Fibroblast of skin of right biceps (primary cell): ENCODE measurements around the gene ESRP2.
A peak's percentile ranks its signal among the peaks of the same experiment; 100 is the strongest.

Experiments used
- DNase-seq: peaks from one replicate; pipeline ENCODE4 v3.0.0-alpha.2; 2013

The ESRP2 gene

DNA sequence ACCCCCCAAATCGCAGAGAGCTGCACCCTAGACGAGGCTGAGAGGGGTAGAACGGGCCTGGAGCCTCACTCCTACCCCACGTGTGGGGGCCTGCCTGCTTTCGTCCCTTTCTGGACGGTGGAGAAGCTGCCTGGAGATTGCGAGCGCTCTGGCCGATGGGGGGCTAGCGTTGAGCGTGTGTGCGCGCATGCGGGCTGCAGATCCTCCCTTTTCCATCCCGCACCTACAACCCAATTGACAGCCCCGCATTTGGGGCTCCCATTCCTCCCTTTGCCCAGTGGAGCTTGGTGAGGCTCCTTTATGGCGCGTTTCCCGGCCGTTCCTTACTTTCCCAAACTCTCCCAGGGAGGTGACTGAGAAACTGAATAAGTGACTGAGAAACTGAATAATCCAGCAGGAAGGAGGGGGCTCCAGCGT is 907 bp upstream of the ESRP2 start:
- no peak for DNase-seq

GRCh38 chr16:68236137-68236825 is 354 bp upstream of the ESRP2 start:
- no peak for DNase-seq

GRCh38 chr16:68235108-68235886 is 630 bp downstream of the ESRP2 start:
- no peak for DNase-seq

DNA sequence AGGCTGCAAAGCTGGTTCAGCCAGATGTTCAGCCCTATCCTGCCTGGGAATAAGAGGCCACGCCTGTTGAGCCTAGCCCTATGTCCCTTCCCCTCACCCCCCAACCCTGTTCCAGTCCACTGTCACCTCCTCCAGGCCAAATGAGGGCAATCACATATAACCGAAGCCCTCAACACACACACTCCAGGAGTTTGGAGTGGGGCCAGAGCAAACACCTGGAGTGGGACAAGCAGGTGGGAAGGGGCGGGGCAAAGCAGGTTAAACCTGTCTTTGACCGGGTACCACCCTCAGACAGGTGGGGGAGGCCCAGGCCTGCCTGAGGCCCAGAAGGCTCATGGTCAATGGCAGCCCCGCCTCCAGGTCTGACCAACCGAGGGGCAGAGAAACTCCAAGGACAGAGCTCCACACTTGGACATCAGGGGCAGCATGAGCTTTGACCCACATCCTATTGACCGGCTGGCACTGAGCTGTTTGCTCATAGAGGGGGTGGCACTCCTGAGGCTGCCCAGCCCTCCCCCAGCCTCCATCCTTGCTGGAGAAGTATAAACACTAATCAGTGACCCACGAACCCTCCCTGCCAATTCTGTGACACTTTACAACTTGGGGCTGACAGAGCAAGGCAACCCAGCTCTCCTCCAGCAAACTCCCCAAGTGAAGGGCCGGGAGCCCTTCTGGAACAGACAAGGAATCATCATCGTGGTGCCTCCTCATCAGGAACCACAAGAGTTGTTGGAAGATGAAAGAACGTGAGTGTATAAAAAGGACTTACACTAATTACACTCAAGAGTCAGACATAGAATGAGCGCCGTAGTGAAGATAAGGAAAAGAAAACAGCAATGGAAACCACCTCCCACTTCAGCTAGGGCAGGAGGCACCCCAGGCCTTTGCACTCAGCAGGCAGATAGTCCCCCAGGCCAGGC is 1.5 kb downstream of the ESRP2 start:
- no peak for DNase-seq

GRCh38 chr16:68233835-68234187 is 2.1 kb downstream of the ESRP2 start:
- no peak for DNase-seq

DNA sequence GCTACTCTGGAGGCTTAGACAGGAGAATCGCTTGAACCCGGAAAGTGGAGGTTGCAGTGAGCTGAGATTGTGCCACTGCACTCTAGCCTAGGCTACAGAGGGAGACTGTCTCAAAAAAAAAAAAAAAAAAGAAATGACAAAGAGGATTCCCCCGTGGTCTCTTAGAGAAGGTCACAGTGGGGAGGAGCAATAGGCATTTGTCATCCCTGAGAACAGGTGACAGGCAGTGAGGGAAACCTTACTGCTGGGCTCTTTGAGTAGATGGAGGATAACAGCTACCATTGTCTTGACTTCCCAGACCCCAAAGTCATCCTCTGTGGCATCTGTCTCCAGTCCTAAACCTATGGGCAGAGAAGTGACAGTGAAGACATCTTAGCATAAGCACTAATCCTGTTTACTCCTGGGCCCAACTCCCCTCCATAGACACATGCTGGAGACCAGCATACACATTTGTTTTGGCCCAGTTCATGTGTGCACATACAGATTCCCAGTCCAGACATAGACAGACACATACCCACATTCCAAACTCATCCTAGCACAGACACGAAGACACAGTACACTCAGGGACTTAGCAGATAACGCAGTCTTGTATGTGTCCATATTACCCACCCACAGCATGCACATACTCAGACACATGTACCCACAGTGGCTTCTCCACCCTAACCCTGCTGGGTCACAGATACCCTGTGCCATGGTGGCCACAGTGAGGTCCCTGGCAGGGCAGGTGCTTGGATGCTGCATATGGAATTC is 2.7 kb downstream of the ESRP2 start:
- DNase-seq: no peak

- no peak for DNase-seq
Observed at GRCh38 chr16:68232335-68232734, 3.6 kb downstream of the ESRP2 start.

- DNase-seq: no peak
Observed at GRCh38 chr16:68231384-68232136, 4.4 kb downstream of the ESRP2 start.

DNA sequence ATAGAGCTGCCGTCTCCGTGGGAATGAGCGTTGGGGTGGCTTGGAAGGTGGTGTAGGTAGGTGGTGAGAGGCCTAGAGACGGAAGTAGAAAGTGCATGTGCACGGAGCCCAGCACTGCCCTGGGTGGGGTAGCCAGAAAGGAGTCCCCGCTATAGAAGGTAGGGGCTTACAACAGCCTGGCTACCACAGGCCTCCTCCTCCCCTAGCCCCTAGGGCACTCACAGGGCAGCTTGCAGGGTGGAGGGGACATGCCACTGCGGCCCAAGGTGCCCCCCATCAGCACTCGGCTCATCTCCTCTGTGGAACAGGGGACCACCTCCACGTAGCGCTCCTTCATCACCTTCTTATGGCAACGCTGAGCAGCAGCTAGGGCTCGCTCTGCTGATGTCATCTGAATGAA is 5.0 kb downstream of the ESRP2 start:
- DNase-seq: no peak

DNA sequence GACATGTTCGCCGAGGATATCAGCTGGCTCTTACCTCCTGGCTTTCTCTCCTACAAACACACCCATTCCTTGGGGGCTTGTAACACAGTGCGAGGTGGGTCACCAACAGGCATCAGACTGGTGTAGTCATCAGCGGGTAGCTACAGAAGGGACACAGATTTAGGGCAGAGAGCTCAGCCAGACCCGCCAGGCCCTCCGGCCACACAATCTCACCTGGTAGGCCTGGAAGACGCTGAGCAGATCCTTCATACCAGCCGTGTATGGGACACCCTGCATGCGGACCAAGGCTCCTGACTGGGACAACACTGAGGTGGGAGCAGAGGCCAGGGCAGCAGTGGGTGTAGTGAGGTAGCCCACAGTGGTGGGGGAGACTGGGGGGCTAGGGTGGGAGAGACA is 5.8 kb downstream of the ESRP2 start:
- DNase-seq: no peak

DNA sequence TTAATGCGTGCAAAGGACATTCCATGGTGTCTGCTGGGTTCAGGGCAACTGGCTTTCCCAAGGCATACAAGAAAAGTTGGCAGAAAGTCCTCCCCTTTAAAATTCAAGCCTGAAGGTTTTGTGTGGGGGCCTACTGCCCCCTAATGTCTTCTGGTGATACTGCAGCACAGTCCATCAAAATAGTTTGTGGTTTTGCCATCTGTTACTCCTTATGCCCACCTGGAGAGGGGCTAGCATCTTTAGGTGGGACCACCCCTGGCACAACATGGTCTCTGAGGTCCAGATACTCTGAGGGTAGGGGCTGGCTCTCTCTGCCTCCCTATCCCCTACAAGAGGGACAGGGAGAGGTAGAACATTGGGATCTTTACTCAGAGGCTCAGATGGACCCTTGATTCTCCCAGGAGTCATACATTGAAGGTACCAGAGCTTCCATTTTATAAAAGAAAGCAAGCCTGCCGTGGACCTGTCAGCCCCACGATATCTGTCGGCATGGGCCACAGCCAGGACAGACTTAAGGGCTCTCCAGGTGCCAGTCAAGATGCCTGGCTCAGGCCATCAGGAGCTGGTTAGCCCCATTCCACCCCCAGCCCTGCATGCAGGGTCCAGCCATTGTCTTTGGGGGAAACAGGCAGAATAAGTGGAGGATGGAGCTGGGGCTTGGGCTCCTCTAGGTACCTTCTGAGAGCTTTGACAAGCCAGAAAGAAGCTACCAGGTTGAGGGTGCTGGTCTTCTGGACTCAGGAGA is 6.3 kb downstream of the ESRP2 start:
- DNase-seq: peak; percentile 60

- no peak for DNase-seq
Observed at GRCh38 chr16:68228652-68229051, 7.3 kb downstream of the ESRP2 start.

DNA sequence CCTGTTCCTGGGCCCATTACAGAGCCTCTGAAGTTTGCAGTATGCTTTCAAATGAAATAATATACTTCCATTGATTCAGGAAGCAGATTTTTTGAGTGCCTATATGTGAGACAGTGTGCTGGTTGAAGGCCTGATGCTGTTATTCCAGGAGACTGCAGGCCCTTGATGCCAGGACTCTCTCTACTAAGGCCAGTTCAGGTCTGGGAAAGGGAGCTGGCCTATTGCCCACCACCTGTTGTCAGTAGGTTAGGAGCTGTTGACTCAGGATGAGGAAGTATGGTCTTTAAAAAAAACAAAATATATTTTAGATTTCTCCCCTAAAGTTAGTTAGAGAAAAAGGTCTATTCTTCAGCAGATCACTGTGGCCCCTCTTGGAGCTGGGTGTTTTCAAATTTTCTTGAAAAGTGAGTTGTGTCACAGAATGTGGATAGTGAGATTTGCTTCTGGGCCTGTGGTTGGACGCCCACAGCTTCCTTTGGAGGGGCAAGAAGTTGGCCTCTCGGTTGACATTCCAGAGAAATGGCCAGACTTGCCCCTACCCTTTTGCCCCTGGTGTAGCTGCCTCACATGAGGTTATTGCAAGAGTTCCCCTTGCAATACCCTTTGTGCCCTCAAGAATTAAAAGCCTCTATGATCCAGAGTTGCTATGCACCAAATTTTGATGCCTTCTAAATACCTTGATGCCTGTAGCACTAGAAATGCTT is 7.9 kb downstream of the ESRP2 start:
- no peak for DNase-seq

GRCh38 chr16:68227183-68227793 is 8.6 kb downstream of the ESRP2 start:
- no peak for DNase-seq

GRCh38 chr16:68226116-68226515 is 9.8 kb downstream of the ESRP2 start:
- no peak for DNase-seq

GRCh38 chr16:68223072-68223471 is 12.9 kb downstream of the ESRP2 start:
- no peak for DNase-seq

DNA sequence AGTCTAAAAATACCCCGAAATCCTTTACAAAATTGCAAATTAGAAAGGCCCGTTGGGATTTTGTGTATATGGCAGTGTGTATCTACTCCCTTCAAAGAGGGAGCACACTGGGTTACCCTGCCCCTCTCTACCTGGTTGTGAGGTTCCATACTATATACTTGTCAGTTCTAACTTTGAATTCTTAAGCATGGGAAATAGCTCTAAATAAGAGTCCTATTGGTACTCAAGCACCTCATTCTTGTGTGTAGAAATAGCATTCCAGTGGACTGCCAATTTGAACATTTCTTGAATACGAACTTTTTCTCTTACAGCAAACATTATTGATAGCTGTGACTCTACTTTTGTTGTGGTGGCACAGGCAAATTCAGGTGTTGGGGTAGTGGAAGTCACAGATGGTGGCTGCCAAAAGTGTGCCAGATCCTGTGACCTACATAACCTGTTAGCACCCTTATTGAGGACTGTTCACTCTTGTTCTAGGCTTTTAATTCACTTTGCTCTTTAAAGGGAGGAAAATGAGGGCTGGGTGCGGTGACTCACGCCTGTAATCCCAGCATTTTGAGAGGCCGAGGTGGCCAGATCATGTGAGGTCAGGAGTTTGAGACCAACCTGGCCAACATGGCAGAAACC is 16.1 kb downstream of the ESRP2 start:
- DNase-seq: no peak

GRCh38 chr16:68217506-68217905 is 18.4 kb downstream of the ESRP2 start:
- no peak for DNase-seq

- DNase-seq: no peak
Observed at GRCh38 chr16:68216240-68216639, 19.7 kb downstream of the ESRP2 start.

GRCh38 chr16:68215302-68215701 is 20.6 kb downstream of the ESRP2 start:
- no peak for DNase-seq
